A549 (cell line): ENCODE data around the gene FSTL5.

Experiments
- CEBPB ChIP-seq, 2 experiments: fragments of >200 bp in 1 of 2; sonication (Bioruptor Twin) in 1 of 2; formaldehyde crosslinking in 1 of 2; IDR thresholded peaks; 2 replicates each; pipeline ENCODE4 v1.6.1; 2012 to 2016
- NR3C1 ChIP-seq: fragments of >200 bp; sonication (Bioruptor Twin); formaldehyde crosslinking; IDR thresholded peaks from 3 replicates; pipeline ENCODE4 v1.6.1; 2017
- POLR2A ChIP-seq: IDR thresholded peaks from 2 replicates; pipeline ENCODE4 v1.6.1; 2012; ENCODE audit warnings: mild to moderate bottlenecking, low read length
- RCOR1 ChIP-seq: fragments of 150-350 bp; IDR thresholded peaks from 2 replicates; pipeline ENCODE4 v1.6.1; 2014; ENCODE audit warnings: antibody characterized with exemption, low read length, low read depth
- TF ChIP-seq, protein P1 (sequence below): fragments of >200 bp; sonication (Bioruptor Twin); formaldehyde crosslinking; IDR thresholded peaks from 3 replicates; pipeline ENCODE4 v1.5.1; 2016
- TF ChIP-seq, protein P2 (sequence below): fragments of 200-600 bp; sonication (generic); IDR thresholded peaks from 2 replicates; pipeline ENCODE4 v1.6.1; 2016; ENCODE audit warnings: antibody characterized with exemption, mild to moderate bottlenecking, moderate library complexity
- TF ChIP-seq, protein P3 (sequence below): fragments of 150-350 bp; IDR thresholded peaks from 2 replicates; pipeline ENCODE4 v1.6.1; 2014; ENCODE audit warnings: low read depth, mild to moderate bottlenecking, low read length

DNA sequence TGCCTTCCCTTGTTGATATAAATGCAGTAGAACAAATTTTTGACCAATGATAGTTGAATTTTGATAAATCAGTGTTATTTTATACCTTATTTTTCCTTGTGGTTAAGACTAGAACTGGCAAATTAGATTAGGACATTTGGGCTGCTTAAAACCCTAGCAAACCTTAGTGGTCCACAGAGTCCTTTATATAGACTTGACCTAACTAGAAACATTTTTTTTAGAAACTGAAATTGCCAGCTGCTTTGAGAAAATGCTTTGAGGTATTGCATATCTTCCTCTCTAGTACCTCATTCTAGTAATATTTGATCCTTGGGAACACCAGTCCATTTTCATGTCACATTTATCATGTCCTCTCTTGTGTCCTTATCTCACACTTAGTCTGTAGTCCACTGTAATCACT is 580.3 kb downstream of the FSTL5 start:
- TF ChIP-seq, protein P1, sequence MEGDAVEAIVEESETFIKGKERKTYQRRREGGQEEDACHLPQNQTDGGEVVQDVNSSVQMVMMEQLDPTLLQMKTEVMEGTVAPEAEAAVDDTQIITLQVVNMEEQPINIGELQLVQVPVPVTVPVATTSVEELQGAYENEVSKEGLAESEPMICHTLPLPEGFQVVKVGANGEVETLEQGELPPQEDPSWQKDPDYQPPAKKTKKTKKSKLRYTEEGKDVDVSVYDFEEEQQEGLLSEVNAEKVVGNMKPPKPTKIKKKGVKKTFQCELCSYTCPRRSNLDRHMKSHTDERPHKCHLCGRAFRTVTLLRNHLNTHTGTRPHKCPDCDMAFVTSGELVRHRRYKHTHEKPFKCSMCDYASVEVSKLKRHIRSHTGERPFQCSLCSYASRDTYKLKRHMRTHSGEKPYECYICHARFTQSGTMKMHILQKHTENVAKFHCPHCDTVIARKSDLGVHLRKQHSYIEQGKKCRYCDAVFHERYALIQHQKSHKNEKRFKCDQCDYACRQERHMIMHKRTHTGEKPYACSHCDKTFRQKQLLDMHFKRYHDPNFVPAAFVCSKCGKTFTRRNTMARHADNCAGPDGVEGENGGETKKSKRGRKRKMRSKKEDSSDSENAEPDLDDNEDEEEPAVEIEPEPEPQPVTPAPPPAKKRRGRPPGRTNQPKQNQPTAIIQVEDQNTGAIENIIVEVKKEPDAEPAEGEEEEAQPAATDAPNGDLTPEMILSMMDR = no peak
- TF ChIP-seq CEBPB (IDR thresholded peaks at IDR 0.05) (no peak), RCOR1 (no peak), POLR2A (no peak), NR3C1 (no peak)
- TF ChIP-seq, protein P2, sequence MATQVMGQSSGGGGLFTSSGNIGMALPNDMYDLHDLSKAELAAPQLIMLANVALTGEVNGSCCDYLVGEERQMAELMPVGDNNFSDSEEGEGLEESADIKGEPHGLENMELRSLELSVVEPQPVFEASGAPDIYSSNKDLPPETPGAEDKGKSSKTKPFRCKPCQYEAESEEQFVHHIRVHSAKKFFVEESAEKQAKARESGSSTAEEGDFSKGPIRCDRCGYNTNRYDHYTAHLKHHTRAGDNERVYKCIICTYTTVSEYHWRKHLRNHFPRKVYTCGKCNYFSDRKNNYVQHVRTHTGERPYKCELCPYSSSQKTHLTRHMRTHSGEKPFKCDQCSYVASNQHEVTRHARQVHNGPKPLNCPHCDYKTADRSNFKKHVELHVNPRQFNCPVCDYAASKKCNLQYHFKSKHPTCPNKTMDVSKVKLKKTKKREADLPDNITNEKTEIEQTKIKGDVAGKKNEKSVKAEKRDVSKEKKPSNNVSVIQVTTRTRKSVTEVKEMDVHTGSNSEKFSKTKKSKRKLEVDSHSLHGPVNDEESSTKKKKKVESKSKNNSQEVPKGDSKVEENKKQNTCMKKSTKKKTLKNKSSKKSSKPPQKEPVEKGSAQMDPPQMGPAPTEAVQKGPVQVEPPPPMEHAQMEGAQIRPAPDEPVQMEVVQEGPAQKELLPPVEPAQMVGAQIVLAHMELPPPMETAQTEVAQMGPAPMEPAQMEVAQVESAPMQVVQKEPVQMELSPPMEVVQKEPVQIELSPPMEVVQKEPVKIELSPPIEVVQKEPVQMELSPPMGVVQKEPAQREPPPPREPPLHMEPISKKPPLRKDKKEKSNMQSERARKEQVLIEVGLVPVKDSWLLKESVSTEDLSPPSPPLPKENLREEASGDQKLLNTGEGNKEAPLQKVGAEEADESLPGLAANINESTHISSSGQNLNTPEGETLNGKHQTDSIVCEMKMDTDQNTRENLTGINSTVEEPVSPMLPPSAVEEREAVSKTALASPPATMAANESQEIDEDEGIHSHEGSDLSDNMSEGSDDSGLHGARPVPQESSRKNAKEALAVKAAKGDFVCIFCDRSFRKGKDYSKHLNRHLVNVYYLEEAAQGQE = no peak
- TF ChIP-seq, protein P3, sequence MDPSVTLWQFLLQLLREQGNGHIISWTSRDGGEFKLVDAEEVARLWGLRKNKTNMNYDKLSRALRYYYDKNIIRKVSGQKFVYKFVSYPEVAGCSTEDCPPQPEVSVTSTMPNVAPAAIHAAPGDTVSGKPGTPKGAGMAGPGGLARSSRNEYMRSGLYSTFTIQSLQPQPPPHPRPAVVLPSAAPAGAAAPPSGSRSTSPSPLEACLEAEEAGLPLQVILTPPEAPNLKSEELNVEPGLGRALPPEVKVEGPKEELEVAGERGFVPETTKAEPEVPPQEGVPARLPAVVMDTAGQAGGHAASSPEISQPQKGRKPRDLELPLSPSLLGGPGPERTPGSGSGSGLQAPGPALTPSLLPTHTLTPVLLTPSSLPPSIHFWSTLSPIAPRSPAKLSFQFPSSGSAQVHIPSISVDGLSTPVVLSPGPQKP = no peak
